Smooth muscle cell (in vitro differentiated cells): Measurements from ENCODE around the gene TNFAIP1. TPM values are rescaled to one million over a fixed set of nuclear protein-coding genes. Genes with fewer than 3 reads are reported as not detected.
"Not testable (repeated sequence)": the region's sequence is repeated elsewhere in the genome, so short reads cannot be mapped to it uniquely, and the experiment has no call there.

Source experiments
- DNase-seq: peaks from one replicate; lab custom pipeline; 2025; ENCODE audit not compliant: unreplicated experiment; lab: John Stamatoyannopoulos, UW
- H2AFZ ChIP-seq: fragments of 200-600 bp; sonication (generic); 2 replicates; pipeline ENCODE4 v1.6.0; 2016; ENCODE audit warnings: antibody characterized with exemption, low read depth, mild to moderate bottlenecking
- H3F3A ChIP-seq: fragments of 200-600 bp; sonication (generic); 2 replicates; pipeline ENCODE4 v1.6.0; 2017; ENCODE audit warnings: antibody characterized with exemption, low read depth
- H3K27ac ChIP-seq: fragments of 200-600 bp; sonication (generic); 2 replicates; pipeline ENCODE4 v1.5.1; 2016; ENCODE audit warnings: low read depth, mild to moderate bottlenecking
- H3K27me3 ChIP-seq: fragments of 200-600 bp; sonication (generic); 2 replicates; pipeline ENCODE4 v1.6.1; 2016; ENCODE audit warnings: low read depth, mild to moderate bottlenecking
- H3K36me3 ChIP-seq: fragments of 200-600 bp; sonication (generic); 2 replicates; pipeline ENCODE4 v1.5.1; 2016; ENCODE audit warnings: low read depth
- H3K4me1 ChIP-seq: fragments of 200-600 bp; sonication (generic); 2 replicates; pipeline ENCODE4 v1.5.1; 2016; ENCODE audit warnings: low read depth
- H3K4me2 ChIP-seq: fragments of 200-600 bp; sonication (generic); 2 replicates; pipeline ENCODE4 v1.6.0; 2016; ENCODE audit warnings: mild to moderate bottlenecking
- H3K4me3 ChIP-seq: fragments of 200-600 bp; sonication (generic); 2 replicates; pipeline ENCODE4 v1.5.1; 2016; ENCODE audit warnings: mild to moderate bottlenecking
- H3K79me2 ChIP-seq: fragments of 200-600 bp; sonication (generic); 2 replicates; pipeline ENCODE4 v1.6.0; 2016; ENCODE audit warnings: low read depth, mild to moderate bottlenecking
- H3K9ac ChIP-seq: fragments of 200-600 bp; sonication (generic); 2 replicates; pipeline ENCODE4 v1.6.0; 2016; ENCODE audit warnings: low read depth
- H3K9me3 ChIP-seq: fragments of 200-600 bp; sonication (generic); replicated peaks from 2 replicates; pipeline ENCODE4 v1.5.1; 2016; ENCODE audit warnings: low read depth
- H4K20me1 ChIP-seq: fragments of 200-600 bp; sonication (generic); 2 replicates; pipeline ENCODE4 v1.6.0; 2016; ENCODE audit warnings: low read depth
- CTCF ChIP-seq: fragments of 200-600 bp; sonication (generic); IDR thresholded peaks from 2 replicates; pipeline ENCODE4 v1.5.1; 2017; ENCODE audit warnings: borderline replicate concordance, mild to moderate bottlenecking, antibody characterized with exemption; ENCODE audit not compliant: insufficient read depth, poor library complexity, severe bottlenecking
- WGBS: methylation state at CpG from one replicate; pipeline ENCODE4 v1.1.7; 2016; ENCODE audit warnings: low lambda C conversion rate; 5-methylcytosine and 5-hydroxymethylcytosine counted together
- polyA plus RNA-seq: library from polyadenylated mRNA; unstranded; fragments of >200 nt; fragmentation: Nextera tagmentation; extraction: Ambion mirVana; gene quantifications from 2 replicates; pipeline ENCODE4 v1.2.1, GENCODE V29; 2016
- total RNA-seq: library from RNA; depleted of rRNA; stranded (reverse); fragments of >200 nt; gene quantifications from 2 replicates; pipeline ENCODE4 v1.2.3, GENCODE V29; 2014

Gene TNFAIP1
- total and polyA plus RNA-seq, 2 experiments from 2014 or later, result 75.0 to 81.0 TPM

- no peaks in the 10 kb centered on the region for H3K79me2 ChIP-seq
- no peak overlapping the region for H3K4me2 ChIP-seq
- no peak overlapping the region for H3K9ac ChIP-seq
- no peak overlapping the region for H3K4me3 ChIP-seq
- no peaks in the 10 kb centered on the region for H3K4me1 ChIP-seq
- DNase-seq, result no peak
- no peak for TF ChIP-seq CTCF
- H3K9me3 ChIP-seq, result no peaks in the 10 kb centered on the region
- no peak overlapping the region for H3K27ac ChIP-seq
- H3F3A ChIP-seq, result no peaks in the 10 kb centered on the region
- no peaks in the 10 kb centered on the region for H3K27me3 ChIP-seq
- WGBS, result 97% methylated on average over 1 of the region's 1 CpG
- no peak overlapping the region for H2AFZ ChIP-seq
- no peaks in the 10 kb centered on the region for H3K36me3 ChIP-seq
- no peaks in the 10 kb centered on the region for H4K20me1 ChIP-seq
Measured at GRCh38 chr17:28291780-28292330, 43.7 kb upstream of the TNFAIP1 start.

- H3K4me1 ChIP-seq, H3K27me3 ChIP-seq, H3K4me2 ChIP-seq, H3K27ac ChIP-seq, H3K9ac ChIP-seq, H4K20me1 ChIP-seq, DNase-seq, H3K4me3 ChIP-seq, H3F3A ChIP-seq, H3K79me2 ChIP-seq, H2AFZ ChIP-seq, H3K9me3 ChIP-seq, H3K36me3 ChIP-seq: not testable (repeated sequence)
- WGBS, result 83% methylated on average over 12 of the region's 12 CpGs
Measured at GRCh38 chr17:28292878-28293277, 42.7 kb upstream of the TNFAIP1 start.

GRCh38 chr17:28293994-28294393 lies 41.6 kb upstream of the TNFAIP1 start:
- H3K79me2 ChIP-seq, result no peaks in the 10 kb centered on the region
- WGBS, result 97% methylated on average over 6 of the region's 6 CpGs
- H3K4me2 ChIP-seq, result no peak overlapping the region
- no peaks in the 10 kb centered on the region for H3K9me3 ChIP-seq
- H3K9ac ChIP-seq, result no peak overlapping the region
- TF ChIP-seq CTCF, result no peak
- H3K27me3 ChIP-seq, result no peaks in the 10 kb centered on the region
- no peaks in the 10 kb centered on the region for H3K4me1 ChIP-seq
- no peak for DNase-seq
- no peaks in the 10 kb centered on the region for H4K20me1 ChIP-seq
- no peak overlapping the region for H2AFZ ChIP-seq
- no peak overlapping the region for H3K4me3 ChIP-seq
- H3F3A ChIP-seq, result no peaks in the 10 kb centered on the region
- H3K36me3 ChIP-seq, result no peaks in the 10 kb centered on the region
- H3K27ac ChIP-seq, result no peak overlapping the region

- H3K4me2 ChIP-seq, result no peak overlapping the region
- no peaks in the 10 kb centered on the region for H3K36me3 ChIP-seq
- no peaks in the 10 kb centered on the region for H3K27me3 ChIP-seq
- H3K9ac ChIP-seq, result no peak overlapping the region
- no peak for TF ChIP-seq CTCF
- H3K4me1 ChIP-seq, result no peaks in the 10 kb centered on the region
- no peaks in the 10 kb centered on the region for H3F3A ChIP-seq
- no peaks in the 10 kb centered on the region for H4K20me1 ChIP-seq
- H2AFZ ChIP-seq, result no peak overlapping the region
- no peaks in the 10 kb centered on the region for H3K9me3 ChIP-seq
- H3K4me3 ChIP-seq, result no peak overlapping the region
- H3K79me2 ChIP-seq, result no peaks in the 10 kb centered on the region
- H3K27ac ChIP-seq, result no peak overlapping the region
- 78% methylated on average over 3 of the region's 3 CpGs for WGBS
- no peak for DNase-seq
Measured at GRCh38 chr17:28295677-28296578, 39.6 kb upstream of the TNFAIP1 start.
